ENCODE data around the gene KIF26B.
"Not testable (repeated sequence)": the region's sequence is repeated elsewhere in the genome, so short reads cannot be mapped to it uniquely, and the experiment has no call there.

Gene KIF26B

DNA sequence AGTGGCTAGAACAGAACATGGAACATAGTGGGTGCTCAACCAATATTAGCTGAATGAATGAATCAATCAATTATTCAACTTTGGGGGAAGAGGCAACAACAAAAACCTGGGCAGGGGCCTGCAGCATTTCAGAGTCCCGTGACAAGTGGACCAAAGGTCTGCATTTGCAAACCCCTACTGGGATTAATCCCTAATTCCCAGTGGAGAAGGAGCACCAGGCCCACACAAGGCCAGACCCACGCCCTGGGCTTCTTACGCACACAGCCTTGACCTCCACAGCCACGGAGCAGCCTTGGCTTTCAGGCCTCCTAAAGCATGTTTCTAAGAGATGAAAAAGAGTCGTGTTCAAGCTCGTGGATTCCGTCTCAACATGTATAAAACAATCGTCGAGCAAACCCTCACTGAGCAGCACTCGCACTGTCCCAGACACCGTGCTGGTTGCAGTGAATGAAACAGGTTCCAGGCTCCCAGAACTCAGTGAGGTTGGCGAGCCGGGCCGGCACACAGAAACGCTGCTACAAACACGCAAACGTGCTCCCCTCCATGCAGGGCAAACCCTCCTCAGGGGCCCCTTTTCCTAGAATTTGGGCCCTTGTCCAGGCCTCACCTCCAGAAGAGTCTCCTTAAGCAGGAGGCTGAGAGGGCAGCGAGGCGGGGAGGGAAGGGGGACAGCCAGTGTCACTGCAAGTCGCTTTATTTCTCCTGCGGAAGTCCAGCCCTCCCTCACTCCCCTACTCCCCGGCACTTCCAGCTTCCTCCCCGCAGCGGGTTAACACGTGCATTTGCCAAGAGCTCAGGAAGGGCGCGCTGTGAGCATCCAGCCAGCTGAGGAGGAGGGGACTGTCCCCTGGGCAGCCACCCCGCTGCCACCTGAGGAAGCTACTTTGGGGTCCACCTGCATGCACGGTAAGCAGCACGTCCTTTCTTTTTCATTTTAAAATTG, 556.4 kb downstream of the KIF26B start:
- H3K4me3 ChIP-seq (ENCODE audit: low read depth, low read length): no peak overlapping the region
- DNase-seq (ENCODE audit: low read depth): no peak

DNA sequence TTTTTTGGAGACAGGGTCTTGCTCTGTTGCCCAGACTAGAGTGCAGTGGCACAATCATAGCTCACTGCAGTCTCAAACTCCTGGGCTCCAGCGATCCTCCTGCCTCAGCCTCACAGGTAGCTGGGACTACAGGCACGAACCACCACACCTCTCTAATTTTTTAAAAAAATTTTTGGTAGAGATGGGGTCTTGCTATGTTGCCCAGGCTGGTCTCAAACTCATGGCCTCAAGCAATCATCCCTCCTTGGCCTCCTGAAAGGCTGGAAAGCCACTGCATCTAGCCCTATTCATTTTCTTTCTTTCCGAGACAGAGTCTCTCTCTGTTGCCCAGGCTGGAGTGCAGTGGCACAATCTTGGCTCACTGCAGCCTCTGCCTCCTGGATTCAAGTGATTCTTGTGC, 559.2 kb downstream of the KIF26B start:
- not testable (repeated sequence) for H3K4me3 ChIP-seq (ENCODE audit: low read depth, low read length); DNase-seq (ENCODE audit: low read depth)

More for the DNA sequence above, 556.4 kb downstream of the KIF26B start:
- TF ChIP-seq, protein P1, sequence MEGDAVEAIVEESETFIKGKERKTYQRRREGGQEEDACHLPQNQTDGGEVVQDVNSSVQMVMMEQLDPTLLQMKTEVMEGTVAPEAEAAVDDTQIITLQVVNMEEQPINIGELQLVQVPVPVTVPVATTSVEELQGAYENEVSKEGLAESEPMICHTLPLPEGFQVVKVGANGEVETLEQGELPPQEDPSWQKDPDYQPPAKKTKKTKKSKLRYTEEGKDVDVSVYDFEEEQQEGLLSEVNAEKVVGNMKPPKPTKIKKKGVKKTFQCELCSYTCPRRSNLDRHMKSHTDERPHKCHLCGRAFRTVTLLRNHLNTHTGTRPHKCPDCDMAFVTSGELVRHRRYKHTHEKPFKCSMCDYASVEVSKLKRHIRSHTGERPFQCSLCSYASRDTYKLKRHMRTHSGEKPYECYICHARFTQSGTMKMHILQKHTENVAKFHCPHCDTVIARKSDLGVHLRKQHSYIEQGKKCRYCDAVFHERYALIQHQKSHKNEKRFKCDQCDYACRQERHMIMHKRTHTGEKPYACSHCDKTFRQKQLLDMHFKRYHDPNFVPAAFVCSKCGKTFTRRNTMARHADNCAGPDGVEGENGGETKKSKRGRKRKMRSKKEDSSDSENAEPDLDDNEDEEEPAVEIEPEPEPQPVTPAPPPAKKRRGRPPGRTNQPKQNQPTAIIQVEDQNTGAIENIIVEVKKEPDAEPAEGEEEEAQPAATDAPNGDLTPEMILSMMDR (IDR thresholded peaks at IDR 0.05; ENCODE audit: control insufficient read depth, extremely low read depth, insufficient read depth): no peak

DNA sequence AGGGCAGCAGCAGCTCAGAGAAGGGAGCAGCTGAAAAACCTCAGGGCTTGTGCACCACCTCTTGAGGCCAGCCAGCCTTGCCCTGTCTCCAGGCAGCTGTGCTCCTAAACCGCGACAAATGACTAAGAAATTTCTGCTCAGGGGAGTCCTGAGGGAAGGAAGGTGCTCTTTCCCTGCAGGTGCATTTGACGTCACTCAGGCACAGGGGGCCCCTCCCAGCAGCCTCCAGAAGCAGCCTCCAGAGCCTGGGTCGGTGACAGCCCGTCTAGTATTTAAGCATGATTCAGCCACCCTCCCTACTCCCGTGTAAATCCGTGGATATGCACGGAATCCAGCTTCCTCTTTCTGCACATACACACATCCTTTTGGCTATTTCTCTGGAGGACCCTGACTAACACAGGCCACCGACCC, 560.5 kb downstream of the KIF26B start:
- DNase-seq (ENCODE audit: low read depth): no peak
- H3K4me3 ChIP-seq (ENCODE audit: low read depth, low read length): no peak overlapping the region
- TF ChIP-seq, protein P1 (IDR thresholded peaks at IDR 0.05; ENCODE audit: control insufficient read depth, extremely low read depth, insufficient read depth): no peak

DNA sequence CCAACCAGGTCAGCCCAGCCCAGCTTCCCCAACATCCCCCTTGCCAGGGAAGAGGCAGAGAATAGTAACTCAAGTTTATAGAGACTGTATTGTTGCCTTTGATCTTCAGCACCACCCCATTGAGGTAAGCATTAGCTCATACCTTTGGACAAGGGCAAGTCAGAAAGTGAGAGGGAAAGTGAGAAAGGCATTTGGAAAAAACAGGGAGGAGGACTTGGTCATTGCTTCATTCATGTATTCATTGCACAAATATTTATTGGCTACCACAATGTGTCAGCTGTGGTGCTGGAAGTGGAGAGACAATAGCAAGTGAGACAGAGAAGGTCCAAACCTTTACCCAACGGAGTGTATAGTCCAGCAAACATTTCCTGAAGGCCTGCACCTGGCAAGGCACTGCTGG, 561.2 kb downstream of the KIF26B start:
- TF ChIP-seq, protein P1 (IDR thresholded peaks at IDR 0.05; ENCODE audit: control insufficient read depth, extremely low read depth, insufficient read depth): no peak
- no peak overlapping the region for H3K4me3 ChIP-seq (ENCODE audit: low read depth, low read length)
- no peak for DNase-seq (ENCODE audit: low read depth)

DNA sequence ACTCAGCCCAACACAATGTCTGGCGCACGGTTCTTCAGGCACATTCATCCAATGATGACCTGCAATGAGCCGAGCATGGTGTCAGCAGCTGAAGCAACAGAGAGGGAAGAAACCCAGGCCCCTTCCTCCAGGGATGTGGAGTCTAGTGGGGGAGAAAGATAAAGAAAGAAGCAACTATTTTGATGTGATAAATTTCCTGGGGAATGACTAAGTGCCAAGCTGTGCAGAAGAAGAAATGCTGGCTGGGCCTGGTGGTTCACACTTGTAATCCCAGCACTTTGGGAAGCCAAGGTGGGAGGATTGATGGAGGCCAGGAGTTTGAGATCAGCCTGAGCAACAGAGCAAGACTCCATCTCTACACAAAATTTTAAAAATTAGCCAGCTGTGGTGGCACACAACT, 561.8 kb downstream of the KIF26B start:
- DNase-seq (ENCODE audit: low read depth): no peak
- TF ChIP-seq, protein P1 (IDR thresholded peaks at IDR 0.05; ENCODE audit: control insufficient read depth, extremely low read depth, insufficient read depth): no peak
- H3K4me3 ChIP-seq (ENCODE audit: low read depth, low read length): no peak overlapping the region

DNA sequence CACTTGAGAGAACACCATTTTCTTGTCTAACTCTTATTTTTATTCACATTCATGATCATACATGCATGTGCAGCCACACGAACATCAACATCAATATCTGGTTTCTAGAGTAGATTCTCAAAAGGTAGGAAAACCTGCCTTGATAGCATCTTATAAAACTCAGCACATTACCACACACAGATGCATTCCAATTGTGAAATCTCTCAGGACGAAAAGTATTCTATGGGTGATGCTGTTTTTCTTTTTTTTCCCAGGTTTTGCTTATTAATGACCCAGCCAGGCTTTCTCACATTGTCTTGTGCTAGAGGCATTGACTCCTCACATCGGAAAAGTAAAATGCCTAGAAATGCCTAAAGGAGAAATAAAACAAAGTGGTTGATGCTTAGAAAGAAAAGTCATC, 562.8 kb downstream of the KIF26B start:
- H3K4me3 ChIP-seq (ENCODE audit: low read depth, low read length): no peak overlapping the region

DNA sequence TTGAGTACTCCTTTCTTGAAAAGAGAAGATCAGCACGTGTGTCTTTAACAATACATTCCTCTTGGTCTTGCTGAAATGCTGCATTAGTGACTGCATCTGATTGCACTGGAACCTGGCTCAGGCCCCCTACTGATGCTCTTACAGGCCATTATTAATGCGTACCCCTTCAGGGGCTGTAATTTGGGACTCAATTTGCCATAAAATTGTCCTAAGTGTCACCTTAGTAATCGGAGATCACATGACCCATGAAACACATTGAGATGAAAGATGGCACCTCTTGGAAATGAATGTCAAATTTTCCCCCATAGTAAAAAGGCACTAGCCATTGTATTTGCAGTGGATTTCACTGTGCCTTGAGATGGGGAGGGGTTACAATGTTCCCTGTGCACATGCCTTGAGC, 563.3 kb downstream of the KIF26B start:
- TF ChIP-seq, protein P1 (IDR thresholded peaks at IDR 0.05; ENCODE audit: control insufficient read depth, extremely low read depth, insufficient read depth): no peak
- no peak overlapping the region for H3K4me3 ChIP-seq (ENCODE audit: low read depth, low read length)
- no peak for DNase-seq (ENCODE audit: low read depth)

More for the DNA sequence above, 562.8 kb downstream of the KIF26B start:
- TF ChIP-seq, protein P1 (IDR thresholded peaks at IDR 0.05; ENCODE audit: control insufficient read depth, extremely low read depth, insufficient read depth): no peak
- no peak for DNase-seq (ENCODE audit: low read depth)

Measured in LNCaP clone FGC (cell line).